Inflammatory macrophage treated with lipopolysaccharide for 4 hours (primary cell): Measurements from ENCODE around the gene STX12.

Experiments
- DNase-seq: peaks from one replicate; pipeline ENCODE4 v3.0.0-alpha.2; 2020

The STX12 gene

DNA sequence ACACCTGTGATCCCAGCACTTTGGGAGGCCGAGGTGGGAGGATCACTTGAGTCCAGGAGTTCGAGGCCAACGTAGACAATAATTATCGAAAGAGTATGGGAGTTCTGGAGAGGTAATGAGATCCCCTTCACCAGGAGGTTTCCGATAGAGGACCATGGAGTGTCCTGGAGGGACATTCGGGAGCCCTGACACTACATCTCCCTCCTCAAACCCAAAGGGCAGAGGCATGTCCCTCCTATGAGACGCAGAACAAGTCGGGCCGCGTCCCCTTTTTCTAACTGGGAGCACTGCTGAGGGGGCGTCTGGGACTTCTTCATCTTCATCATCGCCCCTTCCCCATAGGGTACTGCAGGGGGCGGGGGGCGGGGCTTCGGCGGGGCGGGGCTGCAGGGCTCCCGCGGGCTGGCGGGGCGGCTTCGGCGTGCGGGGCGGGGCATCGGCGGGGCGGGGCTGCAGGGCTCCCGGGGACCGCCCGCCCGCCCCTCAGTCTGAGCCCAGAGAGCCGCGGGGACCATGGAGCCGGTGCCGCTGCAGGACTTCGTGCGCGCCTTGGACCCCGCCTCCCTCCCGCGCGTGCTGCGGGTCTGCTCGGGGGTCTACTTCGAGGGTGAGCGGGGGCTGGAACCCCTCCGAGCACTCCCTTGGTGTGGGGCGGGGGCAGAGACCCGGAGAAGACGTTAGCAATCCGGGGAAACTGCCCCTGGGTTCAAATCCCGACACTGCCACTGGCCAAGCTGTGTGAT is 99.2 kb downstream of the STX12 start, which contains the start of gene THEMIS2:
TSS of gene THEMIS2 (plus strand) at position 486 of the 743 bp plus-strand sequence. CDS start at position 514, 28 bp downstream.
- peak; percentile 73 for DNase-seq

- DNase-seq, result peak; percentile 77
These were observed 100.0 kb downstream of the STX12 start for GRCh38 chr1:27872802-27873551.

- peak; percentile 92 for DNase-seq
These were observed 100.8 kb downstream of the STX12 start for GRCh38 chr1:27873671-27874384.
